Stimulated activated CD8-positive, alpha-beta memory T cell treated with anti-CD3 and anti-CD28 coated beads, Interleukin-12 subunit alpha, Interleukin-12 subunit beta, amount 100 ng/mL, for 4 hours (primary cell): Measurements from ENCODE around the gene OR6C65.

Experiments used
- DNase-seq: peaks from one replicate; pipeline ENCODE4 v3.0.0-alpha.2; 2020; ENCODE audit warnings: low read depth

Gene OR6C65

GRCh38 chr12:55446326-55446725 is 46.0 kb downstream of the OR6C65 start:
- no peak for DNase-seq

GRCh38 chr12:55448825-55449224 is 48.5 kb downstream of the OR6C65 start:
- DNase-seq: no peak
